OCI-LY7 (cell line): ENCODE results near the gene RNF150.

Experiments used
- EZH2phosphoT487 ChIP-seq: fragments of 200-600 bp; sonication (generic); IDR thresholded peaks from 2 replicates; pipeline ENCODE4 v1.6.1; 2018; ENCODE audit warnings: low read depth, borderline replicate concordance, mild to moderate bottlenecking, mixed run types, antibody characterized with exemption, low read length, moderate library complexity, mixed read lengths
- TF ChIP-seq, protein P1 (sequence below): fragments of 200-600 bp; sonication (generic); conservative IDR thresholded peaks from 2 replicates; pipeline ENCODE4 v1.5.1; 2014; ENCODE audit warnings: mild to moderate bottlenecking, antibody characterized with exemption, low read length, moderate library complexity, mixed read lengths

DNA sequence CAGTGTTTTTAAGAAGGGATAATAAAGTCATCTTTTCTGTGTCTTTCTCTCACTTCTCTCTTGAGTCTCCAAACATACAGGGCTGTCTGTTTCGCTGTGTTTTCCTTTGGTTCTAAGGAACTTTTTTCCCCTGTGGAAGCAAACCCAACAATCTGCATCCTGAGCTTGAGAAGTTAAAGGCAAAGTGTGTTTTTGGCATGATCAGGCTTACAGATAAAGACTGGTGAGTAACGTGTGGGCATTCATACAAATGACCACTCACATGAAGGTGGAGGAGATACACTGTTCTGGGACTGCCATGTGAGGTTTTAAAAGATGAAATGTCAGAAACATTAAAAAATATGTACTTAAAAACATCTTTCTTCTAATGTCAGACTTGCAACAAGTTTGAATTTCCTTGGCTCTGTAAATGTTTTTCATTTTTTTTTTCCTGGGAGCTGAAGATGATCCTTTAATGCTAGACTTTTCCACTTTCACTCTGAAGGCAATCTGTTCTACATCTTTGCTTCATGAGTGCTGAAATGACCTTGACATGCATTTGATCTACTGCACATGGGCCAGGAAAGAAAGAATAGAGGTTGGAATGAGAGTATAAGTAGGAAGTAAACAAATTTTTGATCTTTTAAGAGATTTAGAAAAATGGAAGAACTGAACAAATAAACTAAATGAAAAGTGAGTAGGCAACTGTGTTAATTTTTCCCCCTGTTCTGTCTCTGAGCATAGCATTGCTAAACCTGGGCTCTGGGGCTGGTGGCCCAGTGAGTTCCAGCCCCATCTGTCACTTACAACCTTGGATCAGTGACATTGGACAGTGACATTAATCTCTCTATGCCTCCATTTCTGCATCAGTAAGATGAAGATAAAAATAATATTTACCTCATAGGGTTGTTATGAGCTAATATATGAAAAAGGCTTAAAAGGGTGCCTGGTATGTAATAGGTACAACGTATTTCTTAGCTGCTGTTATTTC lies 226.0 kb downstream of the RNF150 start:
- TF ChIP-seq, protein P1, sequence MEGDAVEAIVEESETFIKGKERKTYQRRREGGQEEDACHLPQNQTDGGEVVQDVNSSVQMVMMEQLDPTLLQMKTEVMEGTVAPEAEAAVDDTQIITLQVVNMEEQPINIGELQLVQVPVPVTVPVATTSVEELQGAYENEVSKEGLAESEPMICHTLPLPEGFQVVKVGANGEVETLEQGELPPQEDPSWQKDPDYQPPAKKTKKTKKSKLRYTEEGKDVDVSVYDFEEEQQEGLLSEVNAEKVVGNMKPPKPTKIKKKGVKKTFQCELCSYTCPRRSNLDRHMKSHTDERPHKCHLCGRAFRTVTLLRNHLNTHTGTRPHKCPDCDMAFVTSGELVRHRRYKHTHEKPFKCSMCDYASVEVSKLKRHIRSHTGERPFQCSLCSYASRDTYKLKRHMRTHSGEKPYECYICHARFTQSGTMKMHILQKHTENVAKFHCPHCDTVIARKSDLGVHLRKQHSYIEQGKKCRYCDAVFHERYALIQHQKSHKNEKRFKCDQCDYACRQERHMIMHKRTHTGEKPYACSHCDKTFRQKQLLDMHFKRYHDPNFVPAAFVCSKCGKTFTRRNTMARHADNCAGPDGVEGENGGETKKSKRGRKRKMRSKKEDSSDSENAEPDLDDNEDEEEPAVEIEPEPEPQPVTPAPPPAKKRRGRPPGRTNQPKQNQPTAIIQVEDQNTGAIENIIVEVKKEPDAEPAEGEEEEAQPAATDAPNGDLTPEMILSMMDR, result no peak
- TF ChIP-seq EZH2phosphoT487, result no peak
